HEK293 (cell line): ENCODE results near the gene TM2D3.
A peak's percentile ranks its signal among the peaks of the same experiment; 100 is the strongest.

Source experiments
- CTCF ChIA-PET: fragments of 350-600 bp; formaldehyde crosslinking; extraction: SDS; loops from one replicate; lab custom pipeline; 2021; ENCODE audit warnings: antibody characterized with exemption; lab: Yijun Ruan, JAX
- POLR2A ChIA-PET: fragments of 300-600 bp; formaldehyde crosslinking; extraction: SDS; loops from one replicate; lab custom pipeline; 2020; ENCODE audit warnings: antibody characterized with exemption, inconsistent platforms; lab: Yijun Ruan, JAX
- H3K27ac ChIP-seq: fragments of 200-500 bp; sonication (Bioruptor generic); 2 replicates; pipeline ENCODE4 v1.5.1; 2014; ENCODE audit warnings: low read depth, low read length, control low read depth, inconsistent platforms; ENCODE audit errors: extremely low read depth
- H3K36me3 ChIP-seq, 2 experiments: fragments of 200-500 bp in 1 of 2; sonication (Bioruptor generic) in 1 of 2; 1 replicate in 1 of 2; 2 replicates in 1 of 2; pipeline ENCODE4 v1.5.1; 2014 to 2017; ENCODE audit warnings: inconsistent platforms in 2 of 2, low read length in 2 of 2; ENCODE audit not compliant: control insufficient read depth in 2 of 2, insufficient read depth in 1 of 2
- H3K4me1 ChIP-seq: fragments of 200-500 bp; sonication (Bioruptor generic); 2 replicates; pipeline ENCODE4 v1.5.1; 2014; ENCODE audit warnings: mild to moderate bottlenecking, low read length, inconsistent platforms; ENCODE audit not compliant: control insufficient read depth, insufficient read depth
- H3K4me3 ChIP-seq: 2 replicates; pipeline ENCODE4 v1.5.1; 2011; ENCODE audit warnings: low read depth, mild to moderate bottlenecking, control low read depth, low read length, moderate library complexity
- H3K9me3 ChIP-seq: fragments of 200-500 bp; sonication (Bioruptor generic); 2 replicates; pipeline ENCODE4 v1.5.1; 2014; ENCODE audit warnings: low read depth, low read length, inconsistent platforms; ENCODE audit not compliant: control insufficient read depth, insufficient read depth
- GLI4 ChIP-seq: fragments of 450-650 bp; formaldehyde crosslinking; IDR thresholded peaks from 2 replicates; pipeline ENCODE4 v1.5.1; 2016; ENCODE audit warnings: missing biosample characterization, missing genetic modification characterization
- HIC1 ChIP-seq: fragments of 450-650 bp; formaldehyde crosslinking; IDR thresholded peaks from 2 replicates; pipeline ENCODE4 v1.5.1; 2016; ENCODE audit warnings: missing biosample characterization, missing genetic modification characterization
- KLF10 ChIP-seq: fragments of 450-650 bp; IDR thresholded peaks from 2 replicates; pipeline ENCODE4 v1.5.1; 2018; ENCODE audit warnings: missing biosample characterization, mild to moderate bottlenecking, missing genetic modification characterization
- MEIS1 ChIP-seq: sonication (generic); formaldehyde crosslinking; IDR thresholded peaks from 2 replicates; pipeline ENCODE4 v1.8.1; 2022; ENCODE audit warnings: missing genetic modification reagents, mild to moderate bottlenecking, borderline replicate concordance
- MZF1 ChIP-seq: fragments of 450-650 bp; formaldehyde crosslinking; IDR thresholded peaks from 2 replicates; pipeline ENCODE4 v1.5.1; 2017; ENCODE audit warnings: missing biosample characterization, missing genetic modification characterization, borderline replicate concordance
- SCRT2 ChIP-seq: fragments of 450-650 bp; formaldehyde crosslinking; IDR thresholded peaks from 2 replicates; pipeline ENCODE4 v1.5.1; 2016; ENCODE audit warnings: missing biosample characterization, missing genetic modification characterization
- SP3 ChIP-seq: fragments of 450-650 bp; formaldehyde crosslinking; IDR thresholded peaks from 2 replicates; pipeline ENCODE4 v1.5.1; 2016; ENCODE audit warnings: missing biosample characterization, missing genetic modification characterization
- ZBTB21 ChIP-seq: fragments of 450-650 bp; formaldehyde crosslinking; IDR thresholded peaks from 2 replicates; pipeline ENCODE4 v1.5.1; 2017; ENCODE audit warnings: missing biosample characterization, missing genetic modification characterization
- ZIC2 ChIP-seq: fragments of 450-650 bp; formaldehyde crosslinking; IDR thresholded peaks from 2 replicates; pipeline ENCODE4 v1.5.1; 2016; ENCODE audit warnings: missing biosample characterization, missing genetic modification characterization
- ZNF221 ChIP-seq: fragments of 450-650 bp; formaldehyde crosslinking; IDR thresholded peaks from 2 replicates; pipeline ENCODE4 v1.5.1; 2017; ENCODE audit warnings: missing biosample characterization, missing genetic modification characterization, borderline replicate concordance
- ZNF23 ChIP-seq: fragments of 450-650 bp; formaldehyde crosslinking; IDR thresholded peaks from 2 replicates; pipeline ENCODE4 v1.5.1; 2016; ENCODE audit warnings: missing biosample characterization, missing genetic modification characterization, borderline replicate concordance
- ZNF239 ChIP-seq: fragments of 450-650 bp; formaldehyde crosslinking; IDR thresholded peaks from 2 replicates; pipeline ENCODE4 v1.5.1; 2016; ENCODE audit warnings: missing biosample characterization, missing genetic modification characterization
- ZNF24 ChIP-seq: fragments of 450-650 bp; formaldehyde crosslinking; IDR thresholded peaks from 2 replicates; pipeline ENCODE4 v1.5.1; 2016; ENCODE audit warnings: missing biosample characterization, missing genetic modification characterization
- ZNF423 ChIP-seq: fragments of 450-650 bp; formaldehyde crosslinking; IDR thresholded peaks from 2 replicates; pipeline ENCODE4 v1.5.1; 2016; ENCODE audit warnings: missing biosample characterization, missing genetic modification characterization
- ZNF426 ChIP-seq: fragments of 450-650 bp; formaldehyde crosslinking; IDR thresholded peaks from 2 replicates; pipeline ENCODE4 v1.5.1; 2017; ENCODE audit warnings: missing biosample characterization, missing genetic modification characterization, mild to moderate bottlenecking, inconsistent platforms, moderate library complexity
- ZNF530 ChIP-seq: fragments of 450-650 bp; formaldehyde crosslinking; IDR thresholded peaks from 2 replicates; pipeline ENCODE4 v1.5.1; 2016; ENCODE audit warnings: low read depth, missing biosample characterization, missing genetic modification characterization
- ZNF571 ChIP-seq: fragments of 450-650 bp; formaldehyde crosslinking; IDR thresholded peaks from 2 replicates; pipeline ENCODE4 v1.5.0; 2017; ENCODE audit warnings: missing biosample characterization, missing genetic modification characterization
- ZNF600 ChIP-seq: fragments of 450-650 bp; formaldehyde crosslinking; IDR thresholded peaks from 2 replicates; pipeline ENCODE4 v1.5.1; 2016; ENCODE audit warnings: missing biosample characterization, missing genetic modification characterization
- ZNF747 ChIP-seq: fragments of 450-650 bp; formaldehyde crosslinking; IDR thresholded peaks from 2 replicates; pipeline ENCODE4 v1.5.1; 2016; ENCODE audit warnings: missing biosample characterization, missing genetic modification characterization
- ZNF768 ChIP-seq: fragments of 450-650 bp; formaldehyde crosslinking; IDR thresholded peaks from 2 replicates; pipeline ENCODE4 v1.5.1; 2018; ENCODE audit warnings: missing biosample characterization, mild to moderate bottlenecking, missing genetic modification characterization
- ZSCAN30 ChIP-seq: fragments of 450-650 bp; IDR thresholded peaks from 2 replicates; pipeline ENCODE4 v1.5.1; 2018; ENCODE audit warnings: missing biosample characterization, mild to moderate bottlenecking, missing genetic modification characterization, moderate library complexity

TM2D3 gene

GRCh38 chr15:101620671-101621070 is 31.5 kb downstream of the TM2D3 start:
- CTCF ChIA-PET = interaction anchor here (0.6 to 7.4 kb wide), 3 partner anchors 13 to 92 kb away, joined by 3 to 61 read pairs (median 3); no protein-coding TSS in a partner anchor
- H3K9me3 ChIP-seq = no peaks in the 10 kb centered on the region
- POLR2A ChIA-PET = no interaction called here

GRCh38 chr15:101619615-101619865 is 32.6 kb downstream of the TM2D3 start:
- H3K27ac ChIP-seq = no peak overlapping the region
- TF ChIP-seq ZBTB21 (tag by site-specific recombination) (no peak), ZNF426 (tag by site-specific recombination) (no peak), ZNF571 (no peak), ZNF23 (tag by site-specific recombination) (no peak), HIC1 (tag by site-specific recombination) (no peak), KLF10 (no peak), MZF1 (no peak), GLI4 (tag by site-specific recombination) (no peak), ZNF239 (no peak), ZNF600 (tag by site-specific recombination) (no peak), ZNF24 (tag by site-specific recombination) (no peak), ZNF221 (tag by site-specific recombination) (no peak), ZNF747 (tag by site-specific recombination) (no peak)
- TF ChIP-seq, all 188 proteins: peak for 0
- POLR2A ChIA-PET = no interaction called here
- H3K4me3 ChIP-seq = no peak overlapping the region
- CTCF ChIA-PET = interaction anchor here (7.4 kb wide), 1 partner anchor 21 kb away, joined by 61 read pairs; no protein-coding TSS in a partner anchor
- H3K36me3 ChIP-seq = peaks cover 0 to under 1% of the 10 kb centered on the region in 2 experiments; a peak in 1 of 3 replicates
- H3K4me1 ChIP-seq = peaks cover 12% of the 10 kb centered on the region
- no peaks in the 10 kb centered on the region for H3K9me3 ChIP-seq

More at GRCh38 chr15:101620671-101621070, 31.5 kb downstream of the TM2D3 start:
- no peak overlapping the region for H3K27ac ChIP-seq
- H3K4me3 ChIP-seq = no peak overlapping the region
- H3K4me1 ChIP-seq = peaks cover 10% of the 10 kb centered on the region
- TF ChIP-seq ZNF530 (tag by site-specific recombination) (no peak), ZNF423 (tag by site-specific recombination) (no peak), ZIC2 (tag by site-specific recombination) (0 out of 2 replicates have a peak, but pooled peaks have one; percentile 29)
- TF ChIP-seq, all 188 proteins: peak for 1
- H3K36me3 ChIP-seq = peaks cover 0 to 8% of the 10 kb centered on the region in 2 experiments; a peak in 1 of 3 replicates

GRCh38 chr15:101618851-101619614 is 33.1 kb downstream of the TM2D3 start:
- Histone ChIP-seq H3K9me3 (no peaks in the 10 kb centered on the region), H3K4me1 (peaks cover 12% of the 10 kb centered on the region), H3K4me3 (no peak overlapping the region), H3K36me3 (no peaks in the 10 kb centered on the region), H3K27ac (no peak overlapping the region)
- no peak for TF ChIP-seq SP3 (tag by site-specific recombination)
- TF ChIP-seq ZNF423 (tag by site-specific recombination) = no peak
- no peak for TF ChIP-seq ZNF768 (tag by site-specific recombination)
- TF ChIP-seq ZSCAN30 = no peak
- TF ChIP-seq MEIS1 = no peak
- peak; percentile 56 for TF ChIP-seq SCRT2 (tag by site-specific recombination)
- POLR2A ChIA-PET = no interaction called here
- CTCF ChIA-PET = interaction anchor here (1.5 to 7.4 kb wide), 2 partner anchors 22 to 23 kb away, joined by 13 to 61 read pairs; no protein-coding TSS in a partner anchor
